HUES48 (cell line): ENCODE data around the gene GJA5.

ENCODE experiments used
- H3K27ac ChIP-seq: one replicate; pipeline ENCODE4 v1.7.0; 2013; ENCODE audit warnings: low read depth, low read length, inconsistent platforms
- H3K27me3 ChIP-seq: 2 replicates; pipeline ENCODE4 v1.6.1; 2013; ENCODE audit warnings: mild to moderate bottlenecking, low read length; ENCODE audit not compliant: control insufficient read depth, insufficient read depth
- H3K36me3 ChIP-seq: 2 replicates; pipeline ENCODE4 v1.6.1; 2013; ENCODE audit warnings: low read length; ENCODE audit not compliant: control insufficient read depth, insufficient read depth
- H3K4me1 ChIP-seq: 2 replicates; pipeline ENCODE4 v1.6.1; 2013; ENCODE audit warnings: mild to moderate bottlenecking, low read length; ENCODE audit not compliant: control insufficient read depth, insufficient read depth
- H3K4me3 ChIP-seq: 2 replicates; pipeline ENCODE4 v1.5.1; 2013; ENCODE audit warnings: mild to moderate bottlenecking, low read depth, low read length
- H3K9ac ChIP-seq: 2 replicates; pipeline ENCODE4 v1.6.1; 2013; ENCODE audit warnings: mild to moderate bottlenecking, low read depth, low read length, moderate library complexity
- H3K9me3 ChIP-seq: 2 replicates; pipeline ENCODE4 v1.6.1; 2013; ENCODE audit warnings: low read length; ENCODE audit not compliant: control insufficient read depth, insufficient read depth

Gene GJA5

GRCh38 chr1:147760481-147761260, at the start of gene GJA5:
Gene GJA5, minus strand, starts transcription at chr1:147760602. Its CDS starts 1,364 bp downstream, at chr1:147759238.
- Histone ChIP-seq H3K9ac (no peak within 1 kb of the TSS), H3K27ac (no peak within 1 kb of the TSS), H3K27me3 (no peaks in the 10 kb centered on the region), H3K36me3 (no peaks in the 10 kb centered on the region), H3K4me3 (no peak within 1 kb of the TSS), H3K9me3 (no peaks in the 10 kb centered on the region), H3K4me1 (no peaks in the 10 kb centered on the region)

GRCh38 chr1:147809236-147809635, 48.8 kb upstream of the GJA5 start:
- no peak overlapping the region for H3K9ac ChIP-seq
- H3K36me3 ChIP-seq, result no peaks in the 10 kb centered on the region
- H3K4me3 ChIP-seq, result no peak overlapping the region
- H3K9me3 ChIP-seq, result no peaks in the 10 kb centered on the region
- no peaks in the 10 kb centered on the region for H3K27me3 ChIP-seq
- H3K27ac ChIP-seq, result no peak overlapping the region
- H3K4me1 ChIP-seq, result peaks cover 5% of the 10 kb centered on the region; the same call in 1 of the 2 replicates

- H3K27me3 ChIP-seq, result no peaks in the 10 kb centered on the region
Measured at GRCh38 chr1:147808025-147808424, 47.6 kb upstream of the GJA5 start.

DNA sequence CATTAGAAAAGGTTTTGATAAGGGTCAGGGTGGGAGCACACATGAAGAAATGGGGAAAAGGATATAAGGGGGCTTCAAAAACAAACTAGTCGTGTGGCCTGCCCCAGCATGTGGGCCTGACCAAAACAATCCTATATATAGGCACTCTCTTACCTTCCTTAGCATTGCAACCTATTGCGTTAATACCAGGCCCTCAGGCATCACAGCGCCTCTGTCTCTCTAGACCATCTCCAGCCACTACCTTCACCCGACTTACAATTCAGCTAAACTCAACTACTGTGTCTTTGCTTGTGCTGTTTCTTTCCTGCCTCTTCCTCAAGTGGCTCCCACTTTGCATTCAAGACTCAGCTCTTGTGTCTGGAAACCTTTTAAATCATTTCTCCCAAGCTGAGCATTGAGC, 47.0 kb upstream of the GJA5 start:
- Histone ChIP-seq H3K9ac (no peak overlapping the region), H3K4me3 (no peak overlapping the region), H3K27ac (no peak overlapping the region), H3K4me1 (peaks cover 5% of the 10 kb centered on the region; the same call in 1 of the 2 replicates), H3K27me3 (no peaks in the 10 kb centered on the region), H3K36me3 (no peaks in the 10 kb centered on the region), H3K9me3 (no peaks in the 10 kb centered on the region)

More at GRCh38 chr1:147808025-147808424, 47.6 kb upstream of the GJA5 start:
- H3K9me3 ChIP-seq, result no peaks in the 10 kb centered on the region
- H3K9ac ChIP-seq, result no peak overlapping the region
- peaks cover 5% of the 10 kb centered on the region; the same call in 1 of the 2 replicates for H3K4me1 ChIP-seq
- H3K36me3 ChIP-seq, result no peaks in the 10 kb centered on the region
- no peak overlapping the region for H3K27ac ChIP-seq
- H3K4me3 ChIP-seq, result no peak overlapping the region

DNA sequence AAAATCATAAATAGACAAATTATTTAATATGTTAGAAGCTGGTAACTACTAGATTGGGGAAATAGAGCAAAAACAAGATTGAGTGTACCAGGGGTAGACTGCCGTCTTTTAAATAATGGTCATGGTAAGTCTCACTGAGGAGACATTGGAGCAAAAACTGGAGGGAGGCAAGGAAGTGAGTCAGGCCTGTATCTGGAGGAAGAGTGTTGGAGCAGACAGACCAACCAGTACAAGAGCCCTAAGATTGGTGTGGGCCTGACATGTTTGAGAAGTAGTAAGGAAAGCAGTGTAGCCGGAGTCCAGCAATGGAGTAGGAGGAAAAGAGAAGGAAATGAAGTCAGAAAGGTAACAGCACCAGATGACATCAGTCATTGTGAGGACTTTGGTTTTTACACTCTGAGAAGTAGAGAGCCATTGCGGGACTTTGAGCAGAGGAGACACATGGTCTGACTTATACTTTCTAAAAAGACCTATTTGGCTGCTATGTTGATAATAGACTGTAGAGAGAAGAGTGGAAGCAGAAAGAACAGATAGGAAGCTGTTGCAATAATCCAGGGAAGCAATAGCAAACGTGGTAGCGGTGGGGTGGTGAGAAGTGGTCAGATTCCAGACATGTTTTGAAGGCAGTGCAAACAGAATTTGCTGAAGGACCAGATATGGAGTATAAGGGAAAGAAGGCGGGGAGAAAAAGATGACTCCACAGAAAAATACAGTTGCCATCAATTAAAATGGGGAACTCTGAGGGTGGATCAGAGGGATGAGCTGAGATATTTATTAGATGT, 44.7 kb upstream of the GJA5 start:
- Histone ChIP-seq H3K36me3 (no peaks in the 10 kb centered on the region), H3K27ac (no peak overlapping the region), H3K9me3 (no peaks in the 10 kb centered on the region), H3K4me3 (no peak overlapping the region), H3K27me3 (no peaks in the 10 kb centered on the region), H3K9ac (no peak overlapping the region), H3K4me1 (peaks cover 5% of the 10 kb centered on the region; the same call in 1 of the 2 replicates)

- H3K4me3 ChIP-seq, result no peak overlapping the region
- no peak overlapping the region for H3K9ac ChIP-seq
Measured at GRCh38 chr1:147800804-147801203, 40.4 kb upstream of the GJA5 start.

DNA sequence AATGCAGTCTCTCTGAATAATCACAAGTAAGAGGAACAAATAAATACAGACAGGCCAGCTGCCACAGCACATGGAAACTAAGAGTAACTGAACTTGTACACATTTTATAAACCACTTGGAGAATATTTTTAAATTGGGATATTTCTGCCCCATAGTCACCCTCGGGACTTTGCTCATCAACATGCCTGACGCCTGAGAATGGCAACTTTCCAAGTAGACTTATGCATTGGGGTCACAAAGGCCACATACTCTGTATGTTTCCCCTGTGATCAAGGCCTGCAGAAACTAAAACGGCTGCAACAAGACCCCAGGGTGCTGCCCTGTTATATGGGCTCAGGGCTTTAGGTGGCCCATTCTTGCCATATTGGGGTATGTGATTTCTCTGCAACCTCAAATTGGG, 38.3 kb upstream of the GJA5 start:
- H3K9me3 ChIP-seq, result no peaks in the 10 kb centered on the region
- no peak overlapping the region for H3K27ac ChIP-seq
- H3K4me3 ChIP-seq, result no peak overlapping the region
- H3K27me3 ChIP-seq, result no peaks in the 10 kb centered on the region
- no peak overlapping the region for H3K9ac ChIP-seq
- H3K4me1 ChIP-seq, result no peaks in the 10 kb centered on the region
- H3K36me3 ChIP-seq, result no peaks in the 10 kb centered on the region

More at GRCh38 chr1:147800804-147801203, 40.4 kb upstream of the GJA5 start:
- no peaks in the 10 kb centered on the region for H3K27me3 ChIP-seq
- no peak overlapping the region for H3K27ac ChIP-seq
- H3K9me3 ChIP-seq, result no peaks in the 10 kb centered on the region
- H3K36me3 ChIP-seq, result no peaks in the 10 kb centered on the region
- H3K4me1 ChIP-seq, result no peaks in the 10 kb centered on the region

DNA sequence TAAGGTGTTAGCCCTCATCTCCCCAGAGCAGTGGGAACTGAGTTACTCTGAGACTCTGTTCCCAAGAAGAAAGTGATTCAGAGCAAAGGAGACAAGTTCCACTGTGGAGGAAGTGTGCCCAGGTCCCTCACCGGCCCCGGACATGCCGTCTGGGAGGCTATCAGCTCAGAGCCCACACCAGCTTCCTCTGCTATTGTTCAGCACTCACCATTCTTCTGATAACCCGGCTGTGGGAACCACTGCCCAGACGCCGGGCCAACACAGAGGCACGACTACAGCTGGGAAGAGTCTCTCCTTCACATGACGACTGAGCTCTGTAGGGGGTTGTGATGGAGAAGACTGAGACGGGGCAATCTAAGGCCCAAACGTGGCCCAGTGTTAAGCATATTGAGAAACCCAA, 34.2 kb upstream of the GJA5 start:
- no peaks in the 10 kb centered on the region for H3K9me3 ChIP-seq
- no peaks in the 10 kb centered on the region for H3K36me3 ChIP-seq
- H3K27me3 ChIP-seq, result no peaks in the 10 kb centered on the region
- H3K9ac ChIP-seq, result no peak overlapping the region
- H3K4me1 ChIP-seq, result no peaks in the 10 kb centered on the region
- no peak overlapping the region for H3K4me3 ChIP-seq
- H3K27ac ChIP-seq, result no peak overlapping the region

- H3K36me3 ChIP-seq, result no peaks in the 10 kb centered on the region
- no peaks in the 10 kb centered on the region for H3K4me1 ChIP-seq
- H3K9me3 ChIP-seq, result no peaks in the 10 kb centered on the region
- no peak overlapping the region for H3K9ac ChIP-seq
- no peaks in the 10 kb centered on the region for H3K27me3 ChIP-seq
- no peak overlapping the region for H3K27ac ChIP-seq
- no peak overlapping the region for H3K4me3 ChIP-seq
Measured at GRCh38 chr1:147791876-147792275, 31.5 kb upstream of the GJA5 start.

DNA sequence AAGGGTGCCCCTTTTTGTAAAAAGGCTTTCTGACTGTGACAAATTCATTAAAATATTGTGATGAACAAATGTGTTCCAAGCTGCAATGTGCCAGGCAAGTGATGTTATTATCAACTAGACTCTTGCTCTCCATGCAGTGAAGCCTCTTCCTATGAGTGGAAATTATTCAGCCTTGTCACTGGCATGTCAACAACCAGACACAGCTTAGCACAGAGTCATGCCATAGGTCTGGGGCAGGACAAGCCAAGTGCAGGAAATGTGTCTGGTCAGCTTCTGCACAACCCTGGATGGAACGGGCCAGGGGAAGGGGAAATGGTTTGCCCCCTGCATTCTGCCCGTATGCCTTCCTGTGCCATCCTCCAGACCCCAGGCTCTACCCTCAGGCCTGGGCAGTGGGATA, 27.4 kb upstream of the GJA5 start:
- Histone ChIP-seq H3K4me1 (no peaks in the 10 kb centered on the region), H3K9ac (no peak overlapping the region), H3K36me3 (no peaks in the 10 kb centered on the region), H3K9me3 (no peaks in the 10 kb centered on the region), H3K27me3 (no peaks in the 10 kb centered on the region), H3K27ac (no peak overlapping the region), H3K4me3 (no peak overlapping the region)

DNA sequence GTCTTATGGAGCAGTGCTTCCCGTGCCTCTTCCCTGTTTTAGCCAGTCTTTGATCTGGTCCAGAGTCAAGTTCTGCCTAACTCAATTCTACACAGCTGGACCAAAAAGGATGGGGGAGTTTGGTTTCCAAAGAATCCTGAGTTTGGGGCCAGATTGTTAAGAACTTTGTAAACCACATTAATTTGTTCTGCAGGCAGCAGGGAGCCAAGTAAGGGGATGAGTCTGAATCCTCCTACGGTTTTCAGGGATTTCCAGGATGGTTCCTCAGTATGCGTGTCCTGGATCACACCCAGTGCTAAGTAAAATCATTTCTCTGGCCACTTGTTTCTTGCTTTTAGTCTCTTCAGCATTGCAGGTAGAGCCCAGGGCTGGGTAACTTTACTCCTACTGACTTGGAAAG, 26.1 kb upstream of the GJA5 start:
- H3K27ac ChIP-seq, result no peak overlapping the region
- H3K4me3 ChIP-seq, result no peak overlapping the region
- no peaks in the 10 kb centered on the region for H3K9me3 ChIP-seq
- H3K4me1 ChIP-seq, result peaks cover under 1% of the 10 kb centered on the region; the same call in 1 of the 2 replicates
- no peaks in the 10 kb centered on the region for H3K36me3 ChIP-seq
- no peaks in the 10 kb centered on the region for H3K27me3 ChIP-seq
- H3K9ac ChIP-seq, result no peak overlapping the region
